ENCODE measurements around the gene EIF4H.

DNA sequence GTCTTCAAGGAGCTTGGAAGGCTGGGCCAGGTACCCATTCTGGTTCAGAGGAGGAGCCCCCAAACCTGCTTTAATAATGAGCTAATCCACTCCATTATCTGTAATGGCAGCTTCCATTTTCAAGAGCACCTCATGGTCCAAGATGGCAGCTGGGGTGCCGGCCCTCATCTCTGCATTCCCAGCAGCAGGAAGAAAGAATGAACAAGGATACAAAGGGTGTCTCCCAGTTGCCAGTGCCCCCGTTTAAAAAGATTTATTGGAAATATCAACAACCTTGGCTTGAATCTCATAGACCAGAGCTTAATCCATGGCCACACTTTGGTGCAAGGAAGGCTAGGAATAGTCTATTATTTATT is 44.2 kb downstream of the EIF4H start:
- TF ChIP-seq CTCF (IDR thresholded peaks at IDR 0.05; ENCODE audit: extremely low read depth in 1 of 2, insufficient read depth in 1 of 2, low read depth in 1 of 2, low read length in 2 of 2) (no peak), GATA2 (IDR thresholded peaks at IDR 0.05; ENCODE audit: insufficient read depth, insufficient read length, low read depth, low read length) (no peak), POLR2A (IDR thresholded peaks at IDR 0.05; ENCODE audit: low read depth, low read length) (no peak), POLR2AphosphoS5 (IDR thresholded peaks at IDR 0.05; ENCODE audit: insufficient read depth, low read depth, low read length) (no peak), EZH2 (IDR thresholded peaks at IDR 0.05; ENCODE audit: borderline replicate concordance, low read depth, low read length, severe bottlenecking) (no peak), MYC (IDR thresholded peaks at IDR 0.05; ENCODE audit: low read depth, low read length) (no peak), FOS (IDR thresholded peaks at IDR 0.05; ENCODE audit: borderline replicate concordance, insufficient read depth, low read length) (no peak), JUN (IDR thresholded peaks at IDR 0.05; ENCODE audit: borderline replicate concordance, insufficient read depth, insufficient read length, low read depth) (no peak)
- TF ChIP-seq, protein P1, sequence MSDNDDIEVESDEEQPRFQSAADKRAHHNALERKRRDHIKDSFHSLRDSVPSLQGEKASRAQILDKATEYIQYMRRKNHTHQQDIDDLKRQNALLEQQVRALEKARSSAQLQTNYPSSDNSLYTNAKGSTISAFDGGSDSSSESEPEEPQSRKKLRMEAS (IDR thresholded peaks at IDR 0.05; ENCODE audit: insufficient read depth, insufficient read length), result no peak
